HepG2 (cell line): ENCODE data around the gene SNRNP200. TPM values are rescaled to one million over a fixed set of nuclear protein-coding genes. Genes with fewer than 3 reads are reported as not detected.

Experiments
- AKAP8 ChIP-seq: sonication (generic); formaldehyde crosslinking; IDR thresholded peaks from 2 replicates; pipeline ENCODE4 v1.5.1; 2020; ENCODE audit warnings: mild to moderate bottlenecking, missing genetic modification reagents
- CBFB ChIP-seq: sonication (generic); formaldehyde crosslinking; IDR thresholded peaks from 2 replicates; pipeline ENCODE4 v1.4.0; 2020; ENCODE audit warnings: missing genetic modification reagents
- GPBP1L1 ChIP-seq: sonication (generic); formaldehyde crosslinking; IDR thresholded peaks from 2 replicates; pipeline ENCODE4 v1.5.0; 2020; ENCODE audit warnings: mild to moderate bottlenecking, missing genetic modification reagents
- JUND ChIP-seq: sonication (generic); formaldehyde crosslinking; IDR thresholded peaks from 2 replicates; pipeline ENCODE4 v1.8.0; 2022; ENCODE audit warnings: mild to moderate bottlenecking, missing genetic modification reagents
- KDM2A ChIP-seq: sonication (generic); formaldehyde crosslinking; IDR thresholded peaks from 2 replicates; pipeline ENCODE4 v1.4.0; 2020; ENCODE audit warnings: low read depth, missing genetic modification reagents, borderline replicate concordance
- MED13 ChIP-seq: sonication (generic); formaldehyde crosslinking; IDR thresholded peaks from 2 replicates; pipeline ENCODE4 v1.5.0; 2020; ENCODE audit warnings: missing genetic modification reagents
- NFE2L1 ChIP-seq: sonication (generic); formaldehyde crosslinking; IDR thresholded peaks from 2 replicates; pipeline ENCODE4 v1.4.0; 2020; ENCODE audit warnings: missing genetic modification reagents, mild to moderate bottlenecking, borderline replicate concordance
- PATZ1 ChIP-seq: sonication (generic); formaldehyde crosslinking; IDR thresholded peaks from 2 replicates; pipeline ENCODE4 v1.4.0; 2020; ENCODE audit warnings: missing genetic modification reagents
- PRDM4 ChIP-seq: sonication (generic); formaldehyde crosslinking; IDR thresholded peaks from 2 replicates; pipeline ENCODE4 v1.9.0; 2021; ENCODE audit warnings: missing genetic modification reagents, borderline replicate concordance
- STAT6 ChIP-seq: sonication (generic); formaldehyde crosslinking; IDR thresholded peaks from 2 replicates; pipeline ENCODE4 v1.4.0; 2020; ENCODE audit warnings: missing genetic modification reagents, mild to moderate bottlenecking, borderline replicate concordance
- YEATS4 ChIP-seq: sonication (generic); formaldehyde crosslinking; IDR thresholded peaks from 2 replicates; pipeline ENCODE4 v1.4.0; 2020; ENCODE audit warnings: missing genetic modification reagents, borderline replicate concordance
- ZBTB42 ChIP-seq: sonication (generic); formaldehyde crosslinking; IDR thresholded peaks from 2 replicates; pipeline ENCODE4 v1.5.0; 2020; ENCODE audit warnings: mild to moderate bottlenecking, missing genetic modification reagents
- ZFY ChIP-seq: sonication (generic); formaldehyde crosslinking; IDR thresholded peaks from 2 replicates; pipeline ENCODE4 v1.4.0; 2020; ENCODE audit warnings: missing genetic modification reagents
- ZNF205 ChIP-seq: IDR thresholded peaks from 2 replicates; pipeline ENCODE4 v1.6.1; 2018; ENCODE audit warnings: missing biosample characterization, missing genetic modification reagents
- ZNF510 ChIP-seq: sonication (generic); formaldehyde crosslinking; IDR thresholded peaks from 2 replicates; pipeline ENCODE4 v1.4.0; 2020; ENCODE audit warnings: low read depth, mild to moderate bottlenecking, missing genetic modification reagents
- ZNF556 ChIP-seq: sonication (generic); formaldehyde crosslinking; IDR thresholded peaks from 2 replicates; pipeline ENCODE4 v1.4.0; 2020; ENCODE audit warnings: mild to moderate bottlenecking, missing genetic modification reagents, borderline replicate concordance
- ZNF558 ChIP-seq: sonication (generic); formaldehyde crosslinking; IDR thresholded peaks from 2 replicates; pipeline ENCODE4 v1.9.0; 2022; ENCODE audit warnings: mild to moderate bottlenecking, missing genetic modification reagents, borderline replicate concordance
- ZNF780A ChIP-seq: sonication (generic); formaldehyde crosslinking; IDR thresholded peaks from 2 replicates; pipeline ENCODE4 v1.8.0; 2022; ENCODE audit warnings: mild to moderate bottlenecking, missing genetic modification reagents, moderate library complexity
- ZXDC ChIP-seq: sonication (generic); formaldehyde crosslinking; IDR thresholded peaks from 2 replicates; pipeline ENCODE4 v1.5.0; 2020; ENCODE audit warnings: mild to moderate bottlenecking, missing genetic modification reagents
- polyA plus RNA-seq, 8 experiments: library from polyadenylated mRNA; depleted of rRNA in 3 of 8; stranded (reverse) in 7 of 8; unstranded in 1 of 8; fragments of >200 nt; fragmentation: Illumina TruSeq in 4 of 8; extraction: Trizol in 4 of 8; gene quantifications; 2 replicates each; pipeline versions ENCODE4 v1.2.1 to v1.2.3, GENCODE V29; 2011 to 2016; ENCODE audit warnings: low read depth in 4 of 8, missing spikeins in 1 of 8, mixed read lengths in 1 of 8; ENCODE audit not compliant: insufficient read depth in 1 of 8
- total RNA-seq, 5 experiments: library from RNA; depleted of rRNA; stranded (reverse); fragments of >200 nt; fragmentation: Illumina TruSeq; extraction: Trizol; gene quantifications; 2 replicates each; pipeline ENCODE4 v1.2.3, GENCODE V29; 2016; ENCODE audit warnings: low read depth in 1 of 5

SNRNP200 gene
- total and polyA plus RNA-seq, 2 of the 13 experiments (the other 11 are each of a cell fraction or from before 2014, with no cell fraction given): 99.0 to 232 TPM

- TF ChIP-seq JUND (CRISPR knock-in tag) (0 out of 2 replicates have a peak, but pooled peaks have one; percentile 23), NFE2L1 (CRISPR knock-in tag) (no peak), MED13 (CRISPR knock-in tag) (no peak), STAT6 (CRISPR knock-in tag) (no peak), ZBTB42 (CRISPR knock-in tag) (no peak), AKAP8 (CRISPR knock-in tag) (no peak), ZNF558 (no peak), ZNF205 (no peak), GPBP1L1 (no peak), ZNF780A (CRISPR knock-in tag) (no peak), ZFY (CRISPR knock-in tag) (no peak), ZNF556 (CRISPR knock-in tag) (no peak), CBFB (CRISPR knock-in tag) (peak; percentile 66; the same call in 1 of the 2 replicates), PRDM4 (CRISPR knock-in tag) (no peak), YEATS4 (peak; percentile 70), PATZ1 (peak; percentile 65), ZNF510 (no peak), KDM2A (CRISPR knock-in tag) (no peak; the same call in 1 of the 2 replicates), ZXDC (CRISPR knock-in tag) (no peak)
These were observed 12.2 kb upstream of the SNRNP200 start (continued) for GRCh38 chr2:96317584-96317997.
